Measurements from ENCODE around the gene SLC15A2.
"Not testable (repeated sequence)": the region's sequence is repeated elsewhere in the genome, so short reads cannot be mapped to it uniquely, and the experiment has no call there.

- TF ChIP-seq, protein P1, sequence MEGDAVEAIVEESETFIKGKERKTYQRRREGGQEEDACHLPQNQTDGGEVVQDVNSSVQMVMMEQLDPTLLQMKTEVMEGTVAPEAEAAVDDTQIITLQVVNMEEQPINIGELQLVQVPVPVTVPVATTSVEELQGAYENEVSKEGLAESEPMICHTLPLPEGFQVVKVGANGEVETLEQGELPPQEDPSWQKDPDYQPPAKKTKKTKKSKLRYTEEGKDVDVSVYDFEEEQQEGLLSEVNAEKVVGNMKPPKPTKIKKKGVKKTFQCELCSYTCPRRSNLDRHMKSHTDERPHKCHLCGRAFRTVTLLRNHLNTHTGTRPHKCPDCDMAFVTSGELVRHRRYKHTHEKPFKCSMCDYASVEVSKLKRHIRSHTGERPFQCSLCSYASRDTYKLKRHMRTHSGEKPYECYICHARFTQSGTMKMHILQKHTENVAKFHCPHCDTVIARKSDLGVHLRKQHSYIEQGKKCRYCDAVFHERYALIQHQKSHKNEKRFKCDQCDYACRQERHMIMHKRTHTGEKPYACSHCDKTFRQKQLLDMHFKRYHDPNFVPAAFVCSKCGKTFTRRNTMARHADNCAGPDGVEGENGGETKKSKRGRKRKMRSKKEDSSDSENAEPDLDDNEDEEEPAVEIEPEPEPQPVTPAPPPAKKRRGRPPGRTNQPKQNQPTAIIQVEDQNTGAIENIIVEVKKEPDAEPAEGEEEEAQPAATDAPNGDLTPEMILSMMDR (IDR thresholded peaks at IDR 0.05 in 8 of 11, conservative IDR thresholded peaks at IDR 0.05 in 3 of 11): not testable (repeated sequence)
- TF ChIP-seq POLR2A (IDR thresholded peaks at IDR 0.05): not testable (repeated sequence)
Observed at GRCh38 chr3:121863247-121863646, 31.0 kb upstream of the SLC15A2 start.

All from spleen (tissue), 7 donors.